NOMO-1 treated with dmso at 0.1 percent for 144 hours (cell line): ENCODE measurements around the gene SEPHS1.
"Not testable (repeated sequence)": the region's sequence is repeated elsewhere in the genome, so short reads cannot be mapped to it uniquely, and the experiment has no call there.

ENCODE experiments used
- DNase-seq: peaks from one replicate; lab custom pipeline; 2025; ENCODE audit not compliant: unreplicated experiment; lab: John Stamatoyannopoulos, UW

SEPHS1 gene

GRCh38 chr10:13365243-13365642 is 17.1 kb upstream of the SEPHS1 start:
- DNase-seq, result no peak

DNA sequence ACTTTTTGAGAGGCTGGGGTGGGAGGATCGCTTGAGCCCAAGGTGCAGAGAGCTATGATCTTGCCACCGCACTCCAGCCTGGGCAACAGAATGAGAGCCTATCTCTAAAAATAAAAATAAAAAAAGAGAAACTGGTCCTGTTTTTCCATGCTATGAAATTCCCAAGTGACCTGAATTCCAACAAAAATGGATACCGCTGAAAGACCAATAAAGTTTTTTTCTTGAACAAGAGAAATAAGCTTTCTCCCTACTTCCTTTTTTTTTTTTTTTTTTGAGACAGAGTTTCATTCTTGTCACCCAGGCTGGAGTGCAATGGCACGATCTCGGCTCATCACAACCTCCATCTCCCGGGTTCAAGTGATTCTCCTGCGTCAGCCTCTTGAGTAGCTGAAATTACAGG is 12.5 kb upstream of the SEPHS1 start:
- no peak for DNase-seq

- no peak for DNase-seq
Observed at GRCh38 chr10:13356392-13356791, 8.3 kb upstream of the SEPHS1 start.

- no peak for DNase-seq
Observed at GRCh38 chr10:13354783-13355182, 6.7 kb upstream of the SEPHS1 start.

GRCh38 chr10:13352519-13352918 is 4.4 kb upstream of the SEPHS1 start:
- DNase-seq, result no peak

- DNase-seq, result no peak
Observed at GRCh38 chr10:13351340-13351915, 3.3 kb upstream of the SEPHS1 start.

GRCh38 chr10:13349463-13350274 is 1.6 kb upstream of the SEPHS1 start:
- DNase-seq, result peak; percentile 52

DNA sequence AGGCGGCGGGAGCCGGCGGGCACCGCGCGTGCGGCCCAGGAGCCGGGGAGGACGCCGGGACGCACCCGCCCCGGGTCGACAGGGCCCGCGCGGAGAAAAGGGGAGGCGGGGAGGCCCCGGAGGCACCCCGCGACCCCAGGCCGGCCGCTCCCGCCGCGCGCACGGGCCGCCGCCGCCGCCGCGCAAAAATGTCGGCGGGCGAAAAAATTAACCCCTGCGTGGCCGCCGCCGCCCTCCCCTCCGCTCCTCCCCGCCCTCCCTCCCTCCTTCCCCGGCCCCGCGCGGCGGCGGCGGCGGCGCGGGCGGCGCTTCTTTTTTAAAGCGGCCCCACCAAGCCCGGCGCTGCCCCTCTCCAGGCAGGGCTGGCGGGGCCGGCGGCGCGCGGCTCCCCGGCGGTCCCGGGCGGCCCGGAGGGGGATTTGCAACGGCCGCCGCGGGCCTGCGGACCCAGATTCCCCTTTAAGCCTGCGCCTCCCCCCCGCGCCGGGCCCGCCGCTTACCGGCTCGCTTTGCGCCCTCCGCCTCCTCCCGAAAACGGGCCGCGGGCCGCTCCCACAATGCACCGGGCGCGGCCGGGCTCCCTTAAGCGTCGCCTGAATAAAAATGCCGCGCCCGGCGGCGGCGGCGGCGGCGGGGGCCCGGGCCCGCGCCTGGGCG is 465 bp downstream of the SEPHS1 start:
- DNase-seq, result peak; percentile 54

DNA sequence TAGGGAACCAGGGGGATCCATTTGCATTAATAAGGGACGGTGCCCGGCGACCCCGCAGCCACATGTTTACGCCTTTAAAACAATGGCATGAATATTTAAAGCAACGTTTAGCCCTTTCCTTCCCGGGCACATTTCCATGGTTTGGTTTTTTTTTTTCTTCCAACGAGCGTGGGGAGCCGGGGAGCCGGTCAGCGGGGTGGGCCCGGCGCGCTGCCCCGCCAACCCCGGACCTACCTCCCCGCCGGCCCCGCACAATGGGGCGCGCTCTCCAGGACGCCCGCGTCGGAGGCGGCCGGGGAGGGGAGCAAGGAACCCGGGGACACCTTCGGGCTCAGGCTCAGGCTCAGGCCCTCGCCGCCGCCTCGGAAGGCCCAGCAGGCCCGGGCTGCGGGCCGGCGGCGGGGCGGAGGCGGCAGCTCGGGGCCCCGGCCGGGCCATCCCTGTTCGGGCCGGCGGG is 1.0 kb downstream of the SEPHS1 start:
- no peak for DNase-seq

GRCh38 chr10:13346283-13347042 is 1.6 kb downstream of the SEPHS1 start:
- DNase-seq, result no peak

DNA sequence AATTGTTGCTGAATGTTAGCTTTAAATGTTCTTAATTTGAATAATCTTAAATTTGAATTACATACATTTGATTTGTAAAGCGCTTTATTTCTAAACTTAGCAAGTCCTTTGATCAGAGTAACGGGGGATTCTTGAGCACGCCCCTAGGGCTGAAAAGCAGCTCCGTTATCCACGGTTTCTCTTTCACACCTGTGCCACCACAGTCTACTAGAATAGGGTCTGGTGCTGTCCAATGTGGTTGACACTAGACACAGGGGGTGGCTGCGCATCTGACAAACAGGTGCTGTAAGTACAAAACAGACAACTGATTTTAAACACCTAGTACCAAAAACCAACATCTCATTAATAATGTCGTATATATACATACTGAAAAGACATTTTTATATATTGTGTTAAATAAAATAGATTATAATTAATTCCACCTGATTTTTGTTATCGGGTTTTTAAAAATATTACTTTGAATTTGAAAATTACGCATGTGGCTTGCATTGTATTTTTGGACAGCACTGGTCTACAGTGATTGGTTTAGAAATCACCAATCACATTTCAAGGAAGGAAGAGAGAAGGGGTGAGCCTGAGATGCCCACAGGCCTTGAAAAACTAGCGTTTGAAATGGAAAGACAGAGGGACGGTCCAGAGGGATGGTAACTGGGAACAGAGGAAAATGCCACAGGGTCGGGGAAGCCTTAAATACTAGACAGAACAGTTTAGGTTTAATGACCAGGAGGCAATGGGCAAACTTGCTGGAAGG is 7.3 kb downstream of the SEPHS1 start:
- no peak for DNase-seq

DNA sequence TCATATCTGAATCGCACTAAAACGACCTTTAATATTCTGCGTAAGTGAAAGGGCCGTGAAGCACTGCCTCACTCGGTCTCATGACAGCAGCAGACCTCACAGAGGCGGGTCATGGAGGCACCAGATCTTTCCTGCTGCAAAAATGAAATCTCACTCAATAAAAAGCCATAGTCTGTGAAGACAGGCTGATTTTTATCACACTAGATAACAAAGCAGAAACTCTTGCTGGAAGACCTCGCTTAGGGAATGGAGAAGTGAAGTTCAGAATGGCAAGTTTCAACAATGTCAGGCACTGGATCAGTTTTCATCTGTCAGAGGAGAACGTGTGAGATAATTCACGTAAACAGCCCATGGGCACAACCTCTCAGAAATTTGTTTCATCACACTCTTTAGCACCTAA is 8.0 kb downstream of the SEPHS1 start:
- DNase-seq, result no peak

GRCh38 chr10:13338390-13339110 is 9.5 kb downstream of the SEPHS1 start:
- no peak for DNase-seq

GRCh38 chr10:13337827-13338196 is 10.3 kb downstream of the SEPHS1 start:
- no peak for DNase-seq

GRCh38 chr10:13337128-13337826 is 10.8 kb downstream of the SEPHS1 start:
- DNase-seq, result no peak

GRCh38 chr10:13335881-13336280 is 12.2 kb downstream of the SEPHS1 start:
- DNase-seq, result no peak

- no peak for DNase-seq
Observed at GRCh38 chr10:13334556-13334955, 13.5 kb downstream of the SEPHS1 start.

GRCh38 chr10:13331646-13332045 is 16.4 kb downstream of the SEPHS1 start:
- DNase-seq, result no peak

DNA sequence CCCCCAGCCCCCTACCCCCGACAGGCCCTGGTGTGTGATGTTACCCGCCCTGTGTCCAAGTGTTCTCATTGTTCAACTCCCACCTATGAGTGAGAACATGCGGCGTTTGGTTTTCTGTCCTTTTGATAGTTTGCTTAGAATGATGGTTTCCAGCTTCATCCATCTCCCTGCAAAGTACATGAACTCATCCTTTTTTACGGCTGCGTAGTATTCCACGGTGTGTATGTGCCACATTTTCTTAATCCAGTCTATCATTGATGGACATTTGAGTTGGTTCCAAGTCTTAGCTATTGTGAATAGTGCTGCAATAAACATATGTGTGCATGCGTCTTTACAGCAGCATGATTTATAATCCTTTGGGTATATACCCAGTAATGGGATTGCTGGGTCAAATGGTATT is 17.1 kb downstream of the SEPHS1 start:
- DNase-seq, result not testable (repeated sequence)
